Measurements from ENCODE around the gene PTPRD. TPM values are rescaled to one million over a fixed set of nuclear protein-coding genes. Genes with fewer than 3 reads are reported as not detected.

PTPRD gene
- total RNA-seq, 1 donor from 2014 or later, result 532 TPM

DNA sequence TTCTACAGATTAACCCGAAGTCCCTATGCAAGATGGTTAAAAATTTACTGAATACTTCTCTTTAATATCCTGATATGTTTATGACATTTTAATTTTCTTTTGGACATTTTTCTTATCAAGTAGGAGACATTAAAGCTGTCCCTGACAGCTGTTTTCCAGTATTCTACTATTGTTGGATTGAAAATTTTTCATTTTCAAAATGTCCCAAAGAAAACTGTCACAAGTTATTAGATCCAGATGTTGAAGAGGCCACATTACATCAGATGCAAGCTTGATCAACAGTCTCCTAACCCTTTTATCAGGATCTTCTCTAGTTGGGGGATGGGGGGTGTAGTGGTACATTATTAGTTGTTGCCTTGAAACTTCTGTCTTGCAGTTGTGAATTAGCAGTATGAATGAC, 1410.5 kb downstream of the PTPRD start:
- Mint-ChIP-seq H3K4me1 (ENCODE audit: low read depth, unreplicated experiment) (peaks cover 8% of the 10 kb centered on the region), H3K9me3 (ENCODE audit: unreplicated experiment) (no peaks in the 10 kb centered on the region), H3K36me3 (ENCODE audit: unreplicated experiment) (peaks cover 4% of the 10 kb centered on the region), H3K27ac (ENCODE audit: unreplicated experiment) (no peak overlapping the region), H3K4me3 (ENCODE audit: unreplicated experiment) (no peak overlapping the region), H3K27me3 (ENCODE audit: unreplicated experiment) (peaks cover 3% of the 10 kb centered on the region)
- TF ChIP-seq CTCF (IDR thresholded peaks at IDR 0.05; ENCODE audit: partially characterized antibody, unreplicated experiment), result no peak
- DNase-seq, result no peak

DNA sequence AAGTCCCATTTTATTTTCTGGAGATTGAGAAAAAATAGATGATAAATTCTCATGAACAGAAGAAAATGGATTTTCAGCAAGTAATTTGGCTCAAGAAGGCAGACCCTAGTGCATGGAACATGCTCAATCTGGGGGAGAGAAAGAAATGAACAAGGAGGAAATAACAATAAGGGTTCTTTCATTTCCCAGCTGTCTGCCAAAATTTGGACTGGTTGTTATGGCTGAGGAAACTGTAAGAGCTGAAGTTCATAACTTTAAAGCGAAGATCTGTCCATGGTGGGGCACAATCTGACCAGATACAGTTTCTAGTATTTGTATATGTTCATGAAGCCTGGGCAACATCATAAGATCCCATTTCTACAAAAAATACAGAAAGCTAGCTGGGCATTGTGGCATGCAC, 1426.7 kb downstream of the PTPRD start:
- no peak for TF ChIP-seq CTCF (IDR thresholded peaks at IDR 0.05; ENCODE audit: partially characterized antibody, unreplicated experiment)
- Mint-ChIP-seq H3K4me3 (ENCODE audit: unreplicated experiment) (no peak overlapping the region), H3K27me3 (ENCODE audit: unreplicated experiment) (peaks cover 2% of the 10 kb centered on the region), H3K4me1 (ENCODE audit: low read depth, unreplicated experiment) (peaks cover 7% of the 10 kb centered on the region), H3K36me3 (ENCODE audit: unreplicated experiment) (no peaks in the 10 kb centered on the region), H3K9me3 (ENCODE audit: unreplicated experiment) (no peaks in the 10 kb centered on the region), H3K27ac (ENCODE audit: unreplicated experiment) (no peak overlapping the region)
- DNase-seq, result no peak

GRCh38 chr9:9182431-9182830, 1430.4 kb downstream of the PTPRD start:
- DNase-seq, result no peak
- Mint-ChIP-seq H3K4me1 (ENCODE audit: low read depth, unreplicated experiment) (peaks cover 13% of the 10 kb centered on the region), H3K27me3 (ENCODE audit: unreplicated experiment) (peaks cover 2% of the 10 kb centered on the region), H3K4me3 (ENCODE audit: unreplicated experiment) (no peak overlapping the region), H3K9me3 (ENCODE audit: unreplicated experiment) (no peaks in the 10 kb centered on the region), H3K36me3 (ENCODE audit: unreplicated experiment) (no peaks in the 10 kb centered on the region), H3K27ac (ENCODE audit: unreplicated experiment) (no peak overlapping the region)
- no peak for TF ChIP-seq CTCF (IDR thresholded peaks at IDR 0.05; ENCODE audit: partially characterized antibody, unreplicated experiment)

DNA sequence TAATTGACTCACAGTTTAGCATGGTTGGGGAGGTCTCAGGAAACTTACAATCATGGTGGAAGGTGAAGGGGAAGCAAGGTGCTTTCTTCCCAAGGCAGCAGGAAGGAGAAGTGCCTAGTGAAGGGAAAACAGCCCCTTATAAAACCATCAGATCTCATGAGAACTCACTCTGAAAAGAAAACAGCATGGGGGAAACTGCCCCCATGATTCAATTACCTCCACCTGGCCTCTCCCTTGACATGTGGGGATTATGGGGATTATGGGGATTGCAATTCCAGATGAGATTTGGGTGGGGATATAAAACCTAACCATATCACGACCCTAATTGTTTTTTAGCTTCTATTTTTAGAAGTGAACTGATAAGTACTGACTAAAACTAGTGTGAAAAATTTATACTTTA, 1435.7 kb downstream of the PTPRD start:
- no peak for DNase-seq
- H3K27ac Mint-ChIP-seq (ENCODE audit: unreplicated experiment), result no peak overlapping the region

GRCh38 chr9:9174358-9174757, 1438.4 kb downstream of the PTPRD start:
- peaks cover 7% of the 10 kb centered on the region for H3K9me3 Mint-ChIP-seq (ENCODE audit: unreplicated experiment)
- DNase-seq, result no peak
- peaks cover 4% of the 10 kb centered on the region for H3K27me3 Mint-ChIP-seq (ENCODE audit: unreplicated experiment)
- TF ChIP-seq CTCF (IDR thresholded peaks at IDR 0.05; ENCODE audit: partially characterized antibody, unreplicated experiment), result no peak
- H3K4me1 Mint-ChIP-seq (ENCODE audit: low read depth, unreplicated experiment), result peaks cover 33% of the 10 kb centered on the region
- H3K27ac Mint-ChIP-seq (ENCODE audit: unreplicated experiment), result no peak overlapping the region
- H3K36me3 Mint-ChIP-seq (ENCODE audit: unreplicated experiment), result no peaks in the 10 kb centered on the region
- no peak overlapping the region for H3K4me3 Mint-ChIP-seq (ENCODE audit: unreplicated experiment)

More for the DNA sequence above, 1435.7 kb downstream of the PTPRD start:
- Mint-ChIP-seq H3K36me3 (ENCODE audit: unreplicated experiment) (no peaks in the 10 kb centered on the region), H3K4me3 (ENCODE audit: unreplicated experiment) (no peak overlapping the region), H3K4me1 (ENCODE audit: low read depth, unreplicated experiment) (peaks cover 15% of the 10 kb centered on the region), H3K27me3 (ENCODE audit: unreplicated experiment) (peaks cover 4% of the 10 kb centered on the region), H3K9me3 (ENCODE audit: unreplicated experiment) (no peaks in the 10 kb centered on the region)
- TF ChIP-seq CTCF (IDR thresholded peaks at IDR 0.05; ENCODE audit: partially characterized antibody, unreplicated experiment), result no peak
